SK-N-SH treated with all-trans-retinoic acid at 6 μM for 48 hours (cell line): ENCODE data around the gene HCRTR1.

Experiments
- ATAC-seq: fragments of 200-7000 bp; cut with Tn5 transposase; 3 replicates; pipeline ENCODE4 v1.9.1; 2020; ENCODE audit warnings: mild to moderate bottlenecking, moderate library complexity
- ARNTL ChIP-seq: fragments of 450-650 bp; formaldehyde crosslinking; IDR thresholded peaks from 2 replicates; pipeline ENCODE4 v1.5.0; 2020; ENCODE audit warnings: low read depth, mild to moderate bottlenecking, moderate library complexity, borderline replicate concordance
- BACH2 ChIP-seq: fragments of 250-450 bp; sonication (Bioruptor Pico); IDR thresholded peaks from 2 replicates; pipeline ENCODE4 v1.9.0; 2021; ENCODE audit warnings: mild to moderate bottlenecking, borderline replicate concordance
- CSDC2 ChIP-seq: fragments of 250-450 bp; sonication (Bioruptor Pico); IDR thresholded peaks from 2 replicates; pipeline ENCODE4 v1.5.0; 2020; ENCODE audit warnings: mild to moderate bottlenecking, moderate library complexity
- ESRRG ChIP-seq: fragments of 250-450 bp; sonication (Bioruptor Pico); IDR thresholded peaks from 2 replicates; pipeline ENCODE4 v1.6.1; 2021; ENCODE audit warnings: mild to moderate bottlenecking
- GLIS3 ChIP-seq: fragments of 250-450 bp; sonication (Bioruptor Pico); IDR thresholded peaks from 2 replicates; pipeline ENCODE4 v1.5.0; 2020; ENCODE audit warnings: mild to moderate bottlenecking, moderate library complexity
- OSR1 ChIP-seq: fragments of 250-450 bp; sonication (Bioruptor Pico); IDR thresholded peaks from 2 replicates; pipeline ENCODE4 v1.8.0; 2022; ENCODE audit warnings: moderate library complexity, mild to moderate bottlenecking, inconsistent platforms
- PATZ1 ChIP-seq: fragments of 250-450 bp; sonication (Bioruptor Pico); IDR thresholded peaks from 2 replicates; pipeline ENCODE4 v1.8.0; 2020; ENCODE audit warnings: mild to moderate bottlenecking, moderate library complexity, borderline replicate concordance
- PPARA ChIP-seq: fragments of 250-450 bp; sonication (Bioruptor Pico); IDR thresholded peaks from 2 replicates; pipeline ENCODE4 v1.5.0; 2020; ENCODE audit warnings: mild to moderate bottlenecking, borderline replicate concordance
- RARB ChIP-seq: fragments of 250-450 bp; sonication (Bioruptor Pico); IDR thresholded peaks from 2 replicates; pipeline ENCODE4 v1.8.0; 2021; ENCODE audit warnings: mild to moderate bottlenecking, moderate library complexity
- SNAI2 ChIP-seq: fragments of 250-450 bp; sonication (Bioruptor Pico); IDR thresholded peaks from 2 replicates; pipeline ENCODE4 v1.5.0; 2020; ENCODE audit warnings: mild to moderate bottlenecking, moderate library complexity
- TCF4 ChIP-seq: fragments of 250-450 bp; sonication (Bioruptor Pico); IDR thresholded peaks from 2 replicates; pipeline ENCODE4 v1.8.0; 2021; ENCODE audit warnings: mild to moderate bottlenecking, moderate library complexity, borderline replicate concordance
- TOX ChIP-seq: fragments of 250-450 bp; sonication (Bioruptor Pico); IDR thresholded peaks from 2 replicates; pipeline ENCODE4 v1.8.0; 2021; ENCODE audit warnings: mild to moderate bottlenecking, moderate library complexity, borderline replicate concordance
- ZC3H10 ChIP-seq: fragments of 250-450 bp; sonication (Bioruptor Pico); IDR thresholded peaks from 2 replicates; pipeline ENCODE4 v1.5.1; 2021; ENCODE audit warnings: mild to moderate bottlenecking, moderate library complexity
- ZFP3 ChIP-seq: fragments of 250-450 bp; sonication (Bioruptor Pico); IDR thresholded peaks from 2 replicates; pipeline ENCODE4 v1.5.0; 2020; ENCODE audit warnings: mild to moderate bottlenecking, moderate library complexity
- ZFP30 ChIP-seq: fragments of 450-650 bp; formaldehyde crosslinking; IDR thresholded peaks from 2 replicates; pipeline ENCODE4 v1.5.0; 2022; ENCODE audit warnings: mild to moderate bottlenecking, moderate library complexity
- ZNF565 ChIP-seq: fragments of 450-650 bp; formaldehyde crosslinking; conservative IDR thresholded peaks from 2 replicates; pipeline ENCODE4 v1.5.0; 2020; ENCODE audit warnings: low read depth, mild to moderate bottlenecking, moderate library complexity
- ZNF70 ChIP-seq: fragments of 450-650 bp; formaldehyde crosslinking; IDR thresholded peaks from 2 replicates; pipeline ENCODE4 v1.5.0; 2020; ENCODE audit warnings: mild to moderate bottlenecking, moderate library complexity
- ZNF8 ChIP-seq: fragments of 450-650 bp; formaldehyde crosslinking; IDR thresholded peaks from 2 replicates; pipeline ENCODE4 v1.5.0; 2020; ENCODE audit warnings: mild to moderate bottlenecking, moderate library complexity
- TF ChIP-seq, protein P1 (sequence below): fragments of 250-450 bp; sonication (Bioruptor Pico); IDR thresholded peaks from 2 replicates; pipeline ENCODE4 v1.5.1; 2020; ENCODE audit warnings: low read depth, mild to moderate bottlenecking, moderate library complexity
- TF ChIP-seq, protein P2 (sequence below): fragments of 250-450 bp; sonication (Bioruptor Pico); IDR thresholded peaks from 2 replicates; pipeline ENCODE4 v1.5.0; 2020; ENCODE audit warnings: mild to moderate bottlenecking, moderate library complexity
- TF ChIP-seq, protein P3 (sequence below): fragments of 250-450 bp; sonication (Bioruptor Pico); IDR thresholded peaks from 2 replicates; pipeline ENCODE4 v1.8.0; 2021; ENCODE audit warnings: low read depth, mild to moderate bottlenecking, moderate library complexity, borderline replicate concordance

Gene HCRTR1

DNA sequence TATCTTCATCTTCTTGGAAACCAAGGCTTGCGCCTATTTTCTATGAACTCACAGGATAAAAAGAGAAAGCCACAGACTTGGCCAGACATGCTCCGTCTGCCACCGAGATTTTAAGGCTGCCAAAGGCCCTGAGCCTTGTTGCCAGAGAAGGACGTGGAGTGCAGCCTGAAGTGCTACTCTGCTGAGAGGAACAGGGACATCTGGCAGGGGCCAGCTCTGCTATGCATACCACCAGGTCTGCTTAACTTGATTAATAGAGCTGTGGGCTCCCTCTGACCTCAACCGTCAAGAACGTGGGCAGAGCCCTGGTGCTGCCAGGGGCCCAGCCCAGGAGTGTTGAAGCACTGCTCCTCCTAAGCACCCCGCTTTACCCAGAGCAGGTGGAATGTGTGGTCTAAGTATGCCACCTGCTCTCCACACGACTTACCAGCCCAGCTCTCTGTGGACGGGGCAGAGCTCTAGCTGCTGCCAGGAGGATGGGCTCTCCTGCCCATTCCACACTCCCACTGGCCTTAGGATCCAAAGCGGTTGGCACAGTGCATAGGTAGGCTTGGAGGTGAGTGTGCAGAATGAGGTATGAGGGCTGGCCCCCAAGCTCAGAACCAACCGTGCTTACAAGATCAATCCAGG lies 10.6 kb downstream of the HCRTR1 start (continued):
- TF ChIP-seq, protein P1, sequence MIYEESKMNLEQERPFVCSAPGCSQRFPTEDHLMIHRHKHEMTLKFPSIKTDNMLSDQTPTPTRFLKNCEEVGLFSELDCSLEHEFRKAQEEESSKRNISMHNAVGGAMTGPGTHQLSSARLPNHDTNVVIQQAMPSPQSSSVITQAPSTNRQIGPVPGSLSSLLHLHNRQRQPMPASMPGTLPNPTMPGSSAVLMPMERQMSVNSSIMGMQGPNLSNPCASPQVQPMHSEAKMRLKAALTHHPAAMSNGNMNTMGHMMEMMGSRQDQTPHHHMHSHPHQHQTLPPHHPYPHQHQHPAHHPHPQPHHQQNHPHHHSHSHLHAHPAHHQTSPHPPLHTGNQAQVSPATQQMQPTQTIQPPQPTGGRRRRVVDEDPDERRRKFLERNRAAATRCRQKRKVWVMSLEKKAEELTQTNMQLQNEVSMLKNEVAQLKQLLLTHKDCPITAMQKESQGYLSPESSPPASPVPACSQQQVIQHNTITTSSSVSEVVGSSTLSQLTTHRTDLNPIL (CRISPR knock-in tag): 0 out of 2 replicates have a peak, but pooled peaks have one; percentile 58
- TF ChIP-seq GLIS3 (CRISPR knock-in tag): no peak

- TF ChIP-seq, protein P2, sequence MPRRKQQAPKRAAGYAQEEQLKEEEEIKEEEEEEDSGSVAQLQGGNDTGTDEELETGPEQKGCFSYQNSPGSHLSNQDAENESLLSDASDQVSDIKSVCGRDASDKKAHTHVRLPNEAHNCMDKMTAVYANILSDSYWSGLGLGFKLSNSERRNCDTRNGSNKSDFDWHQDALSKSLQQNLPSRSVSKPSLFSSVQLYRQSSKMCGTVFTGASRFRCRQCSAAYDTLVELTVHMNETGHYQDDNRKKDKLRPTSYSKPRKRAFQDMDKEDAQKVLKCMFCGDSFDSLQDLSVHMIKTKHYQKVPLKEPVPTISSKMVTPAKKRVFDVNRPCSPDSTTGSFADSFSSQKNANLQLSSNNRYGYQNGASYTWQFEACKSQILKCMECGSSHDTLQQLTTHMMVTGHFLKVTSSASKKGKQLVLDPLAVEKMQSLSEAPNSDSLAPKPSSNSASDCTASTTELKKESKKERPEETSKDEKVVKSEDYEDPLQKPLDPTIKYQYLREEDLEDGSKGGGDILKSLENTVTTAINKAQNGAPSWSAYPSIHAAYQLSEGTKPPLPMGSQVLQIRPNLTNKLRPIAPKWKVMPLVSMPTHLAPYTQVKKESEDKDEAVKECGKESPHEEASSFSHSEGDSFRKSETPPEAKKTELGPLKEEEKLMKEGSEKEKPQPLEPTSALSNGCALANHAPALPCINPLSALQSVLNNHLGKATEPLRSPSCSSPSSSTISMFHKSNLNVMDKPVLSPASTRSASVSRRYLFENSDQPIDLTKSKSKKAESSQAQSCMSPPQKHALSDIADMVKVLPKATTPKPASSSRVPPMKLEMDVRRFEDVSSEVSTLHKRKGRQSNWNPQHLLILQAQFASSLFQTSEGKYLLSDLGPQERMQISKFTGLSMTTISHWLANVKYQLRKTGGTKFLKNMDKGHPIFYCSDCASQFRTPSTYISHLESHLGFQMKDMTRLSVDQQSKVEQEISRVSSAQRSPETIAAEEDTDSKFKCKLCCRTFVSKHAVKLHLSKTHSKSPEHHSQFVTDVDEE: peak; percentile 85; the same call in 1 of the 2 replicates
- peak; percentile 28; the same call in 1 of the 2 replicates for TF ChIP-seq ZNF70 (CRISPR knock-in tag)
- peak; percentile 83; the same call in 1 of the 2 replicates for TF ChIP-seq TCF4
- TF ChIP-seq, protein P1 (CRISPR knock-in tag): no peak
Observed at GRCh38 chr1:31628931-31629556, 11.6 kb downstream of the HCRTR1 start.

GRCh38 chr1:31632649-31633048 lies 15.2 kb downstream of the HCRTR1 start:
- no peak for TF ChIP-seq ZNF70 (CRISPR knock-in tag)
- TF ChIP-seq ZC3H10 (CRISPR knock-in tag): no peak
- no peak for TF ChIP-seq PPARA (CRISPR knock-in tag)
- TF ChIP-seq ZFP30: no peak
- TF ChIP-seq, protein P3, sequence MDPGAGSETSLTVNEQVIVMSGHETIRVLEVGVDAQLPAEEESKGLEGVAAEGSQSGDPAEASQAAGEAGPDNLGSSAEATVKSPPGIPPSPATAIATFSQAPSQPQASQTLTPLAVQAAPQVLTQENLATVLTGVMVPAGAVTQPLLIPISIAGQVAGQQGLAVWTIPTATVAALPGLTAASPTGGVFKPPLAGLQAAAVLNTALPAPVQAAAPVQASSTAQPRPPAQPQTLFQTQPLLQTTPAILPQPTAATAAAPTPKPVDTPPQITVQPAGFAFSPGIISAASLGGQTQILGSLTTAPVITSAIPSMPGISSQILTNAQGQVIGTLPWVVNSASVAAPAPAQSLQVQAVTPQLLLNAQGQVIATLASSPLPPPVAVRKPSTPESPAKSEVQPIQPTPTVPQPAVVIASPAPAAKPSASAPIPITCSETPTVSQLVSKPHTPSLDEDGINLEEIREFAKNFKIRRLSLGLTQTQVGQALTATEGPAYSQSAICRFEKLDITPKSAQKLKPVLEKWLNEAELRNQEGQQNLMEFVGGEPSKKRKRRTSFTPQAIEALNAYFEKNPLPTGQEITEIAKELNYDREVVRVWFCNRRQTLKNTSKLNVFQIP (CRISPR knock-in tag): no peak
- no peak for TF ChIP-seq BACH2 (CRISPR knock-in tag)
- no peak for TF ChIP-seq SNAI2 (CRISPR knock-in tag)
- no peak for TF ChIP-seq ZNF8 (CRISPR knock-in tag)
- TF ChIP-seq CSDC2 (CRISPR knock-in tag): no peak
- TF ChIP-seq OSR1 (CRISPR knock-in tag): no peak
- no peak for TF ChIP-seq TCF4
- TF ChIP-seq GLIS3 (CRISPR knock-in tag): no peak
- no peak for TF ChIP-seq TOX (CRISPR knock-in tag)
- no peak for TF ChIP-seq ZNF565
- TF ChIP-seq ESRRG (CRISPR knock-in tag): no peak
- TF ChIP-seq ZFP3: no peak
- TF ChIP-seq RARB: no peak
- no peak for ATAC-seq

More at GRCh38 chr1:31628931-31629556, 11.6 kb downstream of the HCRTR1 start:
- ATAC-seq: no peak; the same call in 2 of the 3 replicates

GRCh38 chr1:31633117-31633516 lies 15.6 kb downstream of the HCRTR1 start:
- TF ChIP-seq TCF4 (no peak), RARB (no peak), ZNF565 (no peak), ZNF70 (CRISPR knock-in tag) (no peak), OSR1 (CRISPR knock-in tag) (no peak), TOX (CRISPR knock-in tag) (no peak), ARNTL (CRISPR knock-in tag) (no peak), ZC3H10 (CRISPR knock-in tag) (no peak), PATZ1 (CRISPR knock-in tag) (no peak), BACH2 (CRISPR knock-in tag) (no peak), CSDC2 (CRISPR knock-in tag) (no peak), ZFP3 (no peak), GLIS3 (CRISPR knock-in tag) (no peak)
- TF ChIP-seq, protein P1 (CRISPR knock-in tag): no peak
- TF ChIP-seq, protein P3 (CRISPR knock-in tag): no peak
- ATAC-seq: peak; percentile 43; the same call in 2 of the 3 replicates
